Fibroblast of lung (primary cell): Measurements from ENCODE around the gene TBC1D8.

Source experiments
- EZH2 ChIP-seq: IDR thresholded peaks from 2 replicates; pipeline ENCODE4 v1.5.1; 2012; ENCODE audit warnings: low read length, control low read depth, mild to moderate bottlenecking; ENCODE audit errors: missing control alignments
- TF ChIP-seq, protein P1 (sequence below), 2 donors: IDR thresholded peaks in 1 of 2; conservative IDR thresholded peaks in 1 of 2; 1 replicate in 1 of 2; 2 replicates in 1 of 2; pipeline ENCODE4 v1.5.1; 2011 to 2012; ENCODE audit warnings: low read length in 2 of 2, control low read depth in 1 of 2, inconsistent platforms in 1 of 2, low read depth in 1 of 2, mild to moderate bottlenecking in 1 of 2

DNA sequence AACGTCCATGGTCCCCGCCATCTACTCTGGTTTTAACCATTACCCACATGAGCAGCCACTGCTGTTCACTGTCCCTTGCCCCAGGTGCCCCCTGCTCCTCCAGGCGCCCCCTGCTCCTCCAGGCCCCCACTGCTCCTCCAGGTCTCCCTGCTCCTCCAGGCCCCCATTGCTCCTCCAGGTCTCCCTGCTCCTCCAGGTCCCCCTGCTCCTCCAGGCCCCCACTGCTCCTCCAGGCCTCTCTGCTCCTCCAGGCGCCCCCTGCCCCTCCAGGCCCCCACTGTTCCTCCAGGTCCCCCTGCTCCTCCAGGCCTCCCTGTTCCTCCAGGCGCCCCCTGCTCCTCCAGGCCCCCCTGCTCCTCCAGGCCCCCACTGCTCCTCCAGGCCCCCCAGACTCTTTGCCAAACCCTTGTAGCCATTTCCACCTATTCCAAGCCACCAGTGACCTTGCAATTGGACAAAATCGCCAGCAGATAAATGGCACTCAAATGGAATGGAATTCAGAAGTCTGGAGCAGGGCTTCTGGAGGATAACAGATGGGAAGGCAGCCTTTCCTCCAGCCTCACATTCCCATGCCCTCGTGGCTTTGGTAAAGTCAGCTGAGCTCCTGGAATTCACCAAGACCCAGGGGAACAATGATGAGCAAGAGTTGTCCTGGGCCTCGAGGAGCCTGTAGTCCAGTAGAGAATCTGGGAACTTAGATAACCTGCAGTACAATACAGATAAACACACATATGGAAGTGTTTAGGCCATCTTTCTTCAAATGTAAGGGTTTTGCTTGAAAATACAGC is 162.4 kb downstream of the TBC1D8 start:
- TF ChIP-seq, protein P1, sequence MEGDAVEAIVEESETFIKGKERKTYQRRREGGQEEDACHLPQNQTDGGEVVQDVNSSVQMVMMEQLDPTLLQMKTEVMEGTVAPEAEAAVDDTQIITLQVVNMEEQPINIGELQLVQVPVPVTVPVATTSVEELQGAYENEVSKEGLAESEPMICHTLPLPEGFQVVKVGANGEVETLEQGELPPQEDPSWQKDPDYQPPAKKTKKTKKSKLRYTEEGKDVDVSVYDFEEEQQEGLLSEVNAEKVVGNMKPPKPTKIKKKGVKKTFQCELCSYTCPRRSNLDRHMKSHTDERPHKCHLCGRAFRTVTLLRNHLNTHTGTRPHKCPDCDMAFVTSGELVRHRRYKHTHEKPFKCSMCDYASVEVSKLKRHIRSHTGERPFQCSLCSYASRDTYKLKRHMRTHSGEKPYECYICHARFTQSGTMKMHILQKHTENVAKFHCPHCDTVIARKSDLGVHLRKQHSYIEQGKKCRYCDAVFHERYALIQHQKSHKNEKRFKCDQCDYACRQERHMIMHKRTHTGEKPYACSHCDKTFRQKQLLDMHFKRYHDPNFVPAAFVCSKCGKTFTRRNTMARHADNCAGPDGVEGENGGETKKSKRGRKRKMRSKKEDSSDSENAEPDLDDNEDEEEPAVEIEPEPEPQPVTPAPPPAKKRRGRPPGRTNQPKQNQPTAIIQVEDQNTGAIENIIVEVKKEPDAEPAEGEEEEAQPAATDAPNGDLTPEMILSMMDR (conservative IDR thresholded peaks at IDR 0.05 in 1 of 2, IDR thresholded peaks at IDR 0.05 in 1 of 2; ENCODE audit: low read depth in 1 of 2, low read length in 2 of 2), result no peak
- TF ChIP-seq EZH2, result no peak
